Ovary (tissue), 3 donors: Measurements from ENCODE around the gene GULP1.

ENCODE experiments used
- CTCF ChIP-seq, 3 donors: fragments of 450-650 bp in 2 of 3; fragments of 200-600 bp in 1 of 3; IDR thresholded peaks; one replicate each; pipeline versions ENCODE4 v1.5.1 to v1.8.0; 2016 to 2022; ENCODE audit warnings: antibody characterized with exemption in 3 of 3, mild to moderate bottlenecking in 1 of 3
- EP300 ChIP-seq: sonication (generic); formaldehyde crosslinking; IDR thresholded peaks from one replicate; pipeline ENCODE4 v1.6.1; 2017; ENCODE audit warnings: antibody characterized with exemption
- POLR2A ChIP-seq: fragments of 450-650 bp; IDR thresholded peaks from one replicate; pipeline ENCODE4 v1.6.1; 2017; ENCODE audit warnings: antibody characterized with exemption, mild to moderate bottlenecking, moderate library complexity
- donor health status: DM: no; HTN: no; CAD: no.

- TF ChIP-seq POLR2A, result no peak
- TF ChIP-seq CTCF (IDR thresholded peaks at IDR 0.05), result no peak
- no peak for TF ChIP-seq EP300
Measured at GRCh38 chr2:188367164-188367563, 75.5 kb downstream of the GULP1 start.
